BJ (cell line): ENCODE results near the gene ZNF562. TPM values are rescaled to one million over a fixed set of nuclear protein-coding genes. Genes with fewer than 3 reads are reported as not detected.

Experiments
- CTCF ChIA-PET: fragments of 350-600 bp; formaldehyde crosslinking; extraction: SDS; loops from one replicate; lab custom pipeline; 2021; ENCODE audit warnings: antibody characterized with exemption, inconsistent platforms; lab: Yijun Ruan, JAX
- POLR2A ChIA-PET: fragments of 300-600 bp; sonication (Branson Sonifier 250); formaldehyde crosslinking; extraction: SDS; loops from one replicate; lab custom pipeline; 2021; ENCODE audit warnings: antibody characterized with exemption; lab: Charles Lee
- DNase-seq: peaks from one replicate; pipeline ENCODE4 v3.0.0-alpha.2; 2011; ENCODE audit warnings: low read depth
- H3K27me3 ChIP-seq: 2 replicates; pipeline ENCODE4 v1.6.0; 2011; ENCODE audit warnings: low read length; ENCODE audit not compliant: control insufficient read depth, insufficient read depth
- H3K36me3 ChIP-seq: 2 replicates; pipeline ENCODE4 v1.5.1; 2011; ENCODE audit warnings: low read length; ENCODE audit not compliant: control insufficient read depth, insufficient read depth
- H3K4me3 ChIP-seq: 2 replicates; pipeline ENCODE4 v1.5.1; 2011; ENCODE audit warnings: low read depth, mild to moderate bottlenecking, control low read depth, low read length
- polyA plus RNA-seq: library from polyadenylated mRNA; depleted of rRNA; stranded (reverse); fragments of >200 nt; gene quantifications from 2 replicates; pipeline ENCODE4 v1.2.3, GENCODE V29; 2011; rRNA removed
- TF ChIP-seq, protein P1 (sequence below): IDR thresholded peaks from 2 replicates; pipeline ENCODE4 v1.5.1; 2011; ENCODE audit warnings: low read depth, mild to moderate bottlenecking, control low read depth, inconsistent platforms, low read length, moderate library complexity; ENCODE audit not compliant: insufficient read depth

Gene ZNF562
- polyA plus RNA-seq, 1 experiment, result 6.3 TPM

DNA sequence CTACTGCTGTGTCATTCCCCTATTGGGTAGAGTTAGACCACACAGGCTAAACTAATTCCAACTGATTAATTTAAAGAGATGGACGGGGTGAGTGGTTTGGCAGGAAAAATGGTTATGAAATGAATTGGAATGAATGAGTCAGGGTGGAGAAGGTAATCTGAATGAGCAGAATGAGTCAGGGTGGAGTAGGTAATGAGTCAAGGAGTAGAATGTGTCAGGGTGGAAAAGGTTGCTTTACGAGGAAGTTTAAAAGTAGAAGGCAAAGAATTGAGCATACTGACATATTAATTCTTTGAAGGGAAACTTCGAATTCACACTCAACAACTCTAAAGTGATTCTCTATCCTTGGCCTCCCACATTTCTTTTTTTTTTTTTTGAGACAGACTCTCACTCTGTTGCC is 77.9 kb downstream of the ZNF562 start:
- Histone ChIP-seq H3K36me3 (no peaks in the 10 kb centered on the region), H3K4me3 (no peak overlapping the region), H3K27me3 (peaks cover 2% of the 10 kb centered on the region)
- POLR2A ChIA-PET, result no interaction called here
- DNase-seq, result peak; percentile 62
- TF ChIP-seq, protein P1, sequence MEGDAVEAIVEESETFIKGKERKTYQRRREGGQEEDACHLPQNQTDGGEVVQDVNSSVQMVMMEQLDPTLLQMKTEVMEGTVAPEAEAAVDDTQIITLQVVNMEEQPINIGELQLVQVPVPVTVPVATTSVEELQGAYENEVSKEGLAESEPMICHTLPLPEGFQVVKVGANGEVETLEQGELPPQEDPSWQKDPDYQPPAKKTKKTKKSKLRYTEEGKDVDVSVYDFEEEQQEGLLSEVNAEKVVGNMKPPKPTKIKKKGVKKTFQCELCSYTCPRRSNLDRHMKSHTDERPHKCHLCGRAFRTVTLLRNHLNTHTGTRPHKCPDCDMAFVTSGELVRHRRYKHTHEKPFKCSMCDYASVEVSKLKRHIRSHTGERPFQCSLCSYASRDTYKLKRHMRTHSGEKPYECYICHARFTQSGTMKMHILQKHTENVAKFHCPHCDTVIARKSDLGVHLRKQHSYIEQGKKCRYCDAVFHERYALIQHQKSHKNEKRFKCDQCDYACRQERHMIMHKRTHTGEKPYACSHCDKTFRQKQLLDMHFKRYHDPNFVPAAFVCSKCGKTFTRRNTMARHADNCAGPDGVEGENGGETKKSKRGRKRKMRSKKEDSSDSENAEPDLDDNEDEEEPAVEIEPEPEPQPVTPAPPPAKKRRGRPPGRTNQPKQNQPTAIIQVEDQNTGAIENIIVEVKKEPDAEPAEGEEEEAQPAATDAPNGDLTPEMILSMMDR, result no peak
- CTCF ChIA-PET, result no interaction called here

Other genes starting within 250 kb of the ZNF562 start
- 16.6 and 21.4 TPM in 2 replicates for gene ZNF266, start 239.5 kb downstream of the ZNF562 start, polyA plus RNA-seq
- 0.38 and 0.96 TPM in 2 replicates for gene ZNF560, start 176.5 kb downstream of the ZNF562 start, polyA plus RNA-seq
- 5.9 and 11.5 TPM in 2 replicates for gene ZNF426, start 136.5 kb downstream of the ZNF562 start, polyA plus RNA-seq
- gene ZNF121, start 90.6 kb downstream of the ZNF562 start, polyA plus RNA-seq, result 1.7 and 4.5 TPM in 2 replicates
- 31.4 and 42.3 TPM in 2 replicates for gene ZNF561, start 53.9 kb downstream of the ZNF562 start, polyA plus RNA-seq
- 3.6 and 7.7 TPM in 2 replicates for gene ZNF846, start 93.6 kb upstream of the ZNF562 start, polyA plus RNA-seq
- gene FBXL12, start 144.0 kb upstream of the ZNF562 start, polyA plus RNA-seq, result 23.5 and 35.3 TPM in 2 replicates
- gene UBL5, start 152.8 kb upstream of the ZNF562 start, polyA plus RNA-seq, result 506 and 578 TPM in 2 replicates
- 56.4 and 89.6 TPM in 2 replicates for gene PIN1, start 160.2 kb upstream of the ZNF562 start, polyA plus RNA-seq